HCT116 (cell line): Measurements from ENCODE around the gene CHAF1A. TPM values are rescaled to one million over a fixed set of nuclear protein-coding genes. Genes with fewer than 3 reads are reported as not detected.

Experiments
- ATAC-seq: fragments of 200-7000 bp; cut with Tn5 transposase; 2 replicates; pipeline ENCODE4 v1.9.1; 2020; ENCODE audit warnings: mild to moderate bottlenecking, moderate library complexity
- BruUV-seq: library from RNA; stranded (reverse); fragments of 400-500 nt; replicated peaks from 2 replicates; lab custom pipeline; 2021; lab: Mats Ljungman, UMichigan
- CTCF ChIA-PET: fragments of 300-600 bp; sonication (Branson Sonifier 250); formaldehyde crosslinking; loops from one replicate; lab custom pipeline; 2021; ENCODE audit warnings: antibody characterized with exemption; lab: Charles Lee
- POLR2A ChIA-PET: fragments of 300-600, 350-600 bp; sonication (Branson Sonifier 250); formaldehyde crosslinking; loops from one replicate; lab custom pipeline; 2021; ENCODE audit warnings: antibody characterized with exemption; lab: Charles Lee
- RAD21 ChIA-PET, 2 experiments: fragments of 300-600 bp; sonication (Branson Sonifier 250); formaldehyde crosslinking; loops; one replicate each; lab custom pipeline; 2023; ENCODE audit warnings: low total read pairs in 2 of 2; ENCODE audit not compliant: uncharacterized antibody in 2 of 2, unreplicated experiment in 2 of 2, low non-redundant PET in 1 of 2; lab: Charles Lee
- DNase-seq: peaks from one replicate; pipeline ENCODE4 v3.0.0-alpha.2; 2010; ENCODE audit warnings: low read depth, low spot score
- H2AFZ ChIP-seq: fragments of 200-600 bp; shearing (Covaris generic), sonication (generic); 2 replicates; pipeline ENCODE4 v1.6.1; 2017; ENCODE audit warnings: low read depth, mixed run types, mixed read lengths, antibody characterized with exemption, low read length; ENCODE audit not compliant: poor library complexity, severe bottlenecking
- H3K27ac ChIP-seq: 2 replicates; pipeline ENCODE4 v1.5.1; 2012; ENCODE audit warnings: low read depth, low read length
- H3K27me3 ChIP-seq: fragments of 200-600 bp; sonication (generic); 2 replicates; pipeline ENCODE4 v1.6.1; 2016; ENCODE audit warnings: mixed run types, low read length, mixed read lengths; ENCODE audit not compliant: insufficient read depth
- H3K36me3 ChIP-seq, 2 experiments: fragments of 200-500 bp in 1 of 2; fragments of 200-600 bp in 1 of 2; sonication (Bioruptor generic) in 1 of 2; sonication (generic) in 1 of 2; 2 replicates each; pipeline versions ENCODE4 v1.5.1 to v1.6.1; 2014 to 2016; ENCODE audit warnings: low read length in 2 of 2, inconsistent platforms in 1 of 2, mixed read lengths in 1 of 2, mixed run types in 1 of 2; ENCODE audit not compliant: insufficient read depth in 2 of 2, control insufficient read depth in 1 of 2
- H3K4me1 ChIP-seq, 2 experiments: fragments of 200-600 bp in 1 of 2; sonication (generic) in 1 of 2; 2 replicates each; pipeline versions ENCODE4 v1.5.1 to v1.6.1; 2012 to 2017; ENCODE audit warnings: low read length in 2 of 2, inconsistent platforms in 1 of 2, mild to moderate bottlenecking in 1 of 2, mixed read lengths in 1 of 2, mixed run types in 1 of 2, moderate library complexity in 1 of 2; ENCODE audit not compliant: insufficient read depth in 2 of 2, control insufficient read depth in 1 of 2
- H3K4me2 ChIP-seq: fragments of 200-600 bp; sonication (generic); 2 replicates; pipeline ENCODE4 v1.6.1; 2017; ENCODE audit warnings: mixed run types, low read length, mixed read lengths
- H3K4me3 ChIP-seq, 2 experiments: fragments of 200-600 bp in 1 of 2; sonication (generic) in 1 of 2; replicated peaks in 1 of 2; 2 replicates each; pipeline ENCODE4 v1.5.1; 2011 to 2016; ENCODE audit warnings: low read length in 2 of 2, control low read depth in 1 of 2, low read depth in 1 of 2, mild to moderate bottlenecking in 1 of 2, mixed read lengths in 1 of 2, mixed run types in 1 of 2
- H3K79me2 ChIP-seq: fragments of 200-600 bp; sonication (generic); 2 replicates; pipeline ENCODE4 v1.6.1; 2017; ENCODE audit warnings: mild to moderate bottlenecking, mixed run types, low read length, moderate library complexity, mixed read lengths; ENCODE audit not compliant: insufficient read depth
- H3K9ac ChIP-seq: fragments of 200-600 bp; sonication (generic); 2 replicates; pipeline ENCODE4 v1.6.1; 2016; ENCODE audit warnings: low read length, mixed read lengths
- H3K9me2 ChIP-seq: fragments of 200-600 bp; sonication (generic), shearing (Covaris generic); 2 replicates; pipeline ENCODE4 v1.6.1; 2017; ENCODE audit warnings: mixed run types, mild to moderate bottlenecking, moderate library complexity; ENCODE audit not compliant: insufficient read depth
- H3K9me3 ChIP-seq, 2 experiments: fragments of 200-500 bp in 1 of 2; fragments of 200-600 bp in 1 of 2; sonication (Bioruptor generic) in 1 of 2; sonication (generic) in 1 of 2; 2 replicates each; pipeline ENCODE4 v1.6.1; 2014 to 2017; ENCODE audit warnings: low read length in 2 of 2, mixed read lengths in 2 of 2, inconsistent platforms in 1 of 2, low read depth in 1 of 2, mild to moderate bottlenecking in 1 of 2, mixed run types in 1 of 2, moderate library complexity in 1 of 2; ENCODE audit not compliant: control insufficient read depth in 1 of 2, insufficient read depth in 1 of 2
- H4K20me1 ChIP-seq: fragments of 200-600 bp; sonication (generic), shearing (Covaris generic); 2 replicates; pipeline ENCODE4 v1.6.1; 2017; ENCODE audit warnings: mixed run types, mild to moderate bottlenecking, moderate library complexity; ENCODE audit not compliant: insufficient read depth
- CBX3 ChIP-seq: IDR thresholded peaks from 2 replicates; pipeline ENCODE4 v1.6.1; 2012; ENCODE audit warnings: low read depth
- CEBPB ChIP-seq: IDR thresholded peaks from 2 replicates; pipeline ENCODE4 v1.6.1; 2012; ENCODE audit warnings: low read depth
- EGR1 ChIP-seq: IDR thresholded peaks from 2 replicates; pipeline ENCODE4 v1.6.1; 2012; ENCODE audit warnings: low read depth
- EZH2phosphoT487 ChIP-seq: fragments of 200-600 bp; IDR thresholded peaks from 2 replicates; pipeline ENCODE4 v1.6.1; 2018; ENCODE audit warnings: antibody characterized with exemption, borderline replicate concordance
- FOSL1 ChIP-seq: IDR thresholded peaks from 2 replicates; pipeline ENCODE4 v1.6.1; 2012; ENCODE audit warnings: low read depth
- JUND ChIP-seq: IDR thresholded peaks from 2 replicates; pipeline ENCODE4 v1.6.1; 2012
- POLR2AphosphoS5 ChIP-seq: IDR thresholded peaks from 2 replicates; pipeline ENCODE4 v1.6.1; 2011; ENCODE audit warnings: mild to moderate bottlenecking, low read depth, low read length, moderate library complexity
- SP1 ChIP-seq: IDR thresholded peaks from 2 replicates; pipeline ENCODE4 v1.6.1; 2012; ENCODE audit warnings: low read depth
- YY1 ChIP-seq: IDR thresholded peaks from 2 replicates; pipeline ENCODE4 v1.6.1; 2011; ENCODE audit warnings: low read length, low read depth, moderate library complexity, mild to moderate bottlenecking; ENCODE audit not compliant: insufficient replicate concordance; ENCODE audit errors: extremely low read depth
- ZFX ChIP-seq: fragments of 450-650 bp; IDR thresholded peaks from 2 replicates; pipeline ENCODE4 v1.6.1; 2017
- intact Hi-C: fragments of 100-400 bp; cut with micrococcal nuclease; formaldehyde crosslinking; loops from 2 replicates; pipeline ENCODE4 v1.10.0; 2022
- total RNA-seq: library from RNA; stranded (reverse); gene quantifications from one replicate; pipeline ENCODE4 v1.2.1, GENCODE V29; 2021; ENCODE audit not compliant: unreplicated experiment
- TF ChIP-seq, protein P1 (sequence below): IDR thresholded peaks from 2 replicates; pipeline ENCODE4 v1.6.1; 2012
- TF ChIP-seq, protein P2 (sequence below): IDR thresholded peaks from 2 replicates; pipeline ENCODE4 v1.6.1; 2012

Gene CHAF1A
- total RNA-seq, 1 experiment from 2014 or later = 69.9 TPM

DNA sequence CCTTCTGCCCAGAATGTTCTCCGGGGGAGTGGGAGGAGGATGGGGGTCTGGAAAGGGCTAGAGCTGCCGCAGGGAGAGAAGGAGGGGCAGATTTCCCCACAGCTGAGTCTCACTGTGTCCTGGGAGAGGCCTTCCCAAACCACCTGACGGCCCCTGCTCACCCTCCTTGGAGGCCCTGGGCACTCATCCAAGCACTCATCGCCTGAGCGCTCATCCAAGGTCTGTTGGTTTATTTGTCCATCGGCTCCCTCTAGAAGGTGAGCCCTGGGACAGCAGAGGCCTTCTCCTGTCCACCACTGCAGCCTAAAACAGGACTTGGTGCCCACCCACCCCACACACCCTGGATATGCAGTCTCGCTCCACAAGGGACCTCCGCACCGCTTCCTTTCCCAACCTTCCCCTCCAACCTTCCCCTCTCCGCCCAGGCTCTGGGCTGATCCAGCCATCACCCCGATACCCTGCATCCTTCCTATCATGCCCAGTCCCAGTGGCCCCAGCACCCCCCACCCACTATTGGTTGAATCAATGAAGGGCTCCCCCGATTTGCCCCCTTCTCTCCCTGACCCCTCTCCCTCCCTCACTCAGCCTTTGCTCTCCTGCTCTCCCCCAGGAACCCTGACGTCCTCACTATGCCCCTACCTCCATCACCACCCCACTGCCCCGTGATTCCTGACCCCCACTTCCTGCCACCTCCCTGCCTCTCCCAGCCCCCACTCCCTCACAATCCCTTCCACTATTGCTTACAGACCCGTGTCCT is 53.5 kb downstream of the CHAF1A start:
- ChIA-PET RAD21 (no interaction called here), CTCF (interaction anchor here (0.8 kb wide), 1 partner anchor 223 kb away, joined by 3 read pairs; no protein-coding TSS in a partner anchor), POLR2A (interaction anchor here (1.3 to 1.7 kb wide), 2 partner anchors 15 to 54 kb away, joined by 4 to 5 read pairs; partner anchors contain the start of gene CHAF1A)
- Histone ChIP-seq H3K9ac (peak overlapping the region; percentile 72; the same call in 1 of the 2 replicates), H2AFZ (no peak overlapping the region), H3K9me3 (no peaks in the 10 kb centered on the region), H3K27me3 (no peaks in the 10 kb centered on the region), H4K20me1 (no peaks in the 10 kb centered on the region), H3K36me3 (peaks cover 5 to 9% of the 10 kb centered on the region in 2 experiments; a peak in 2 of 4 replicates), H3K79me2 (peaks cover 18% of the 10 kb centered on the region), H3K4me3 (peak overlapping the region; percentile 71 to 80; a peak in 3 of 4 replicates), H3K4me1 (peaks cover 9 to 17% of the 10 kb centered on the region in 2 experiments; a peak in 3 of 4 replicates), H3K4me2 (peak overlapping the region; percentile 90), H3K9me2 (no peaks in the 10 kb centered on the region), H3K27ac (peak overlapping the region; percentile 54)
- no TSS peak for BruUV-seq
- TF ChIP-seq POLR2AphosphoS5 = no peak
- TF ChIP-seq JUND = no peak
- TF ChIP-seq EGR1 = no peak
- TF ChIP-seq EZH2phosphoT487 = no peak
- TF ChIP-seq, protein P1, sequence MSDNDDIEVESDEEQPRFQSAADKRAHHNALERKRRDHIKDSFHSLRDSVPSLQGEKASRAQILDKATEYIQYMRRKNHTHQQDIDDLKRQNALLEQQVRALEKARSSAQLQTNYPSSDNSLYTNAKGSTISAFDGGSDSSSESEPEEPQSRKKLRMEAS = no peak
- TF ChIP-seq YY1 = no peak
- TF ChIP-seq SP1 = no peak
- TF ChIP-seq FOSL1 = no peak
- no peak for TF ChIP-seq CBX3
- TF ChIP-seq, protein P2, sequence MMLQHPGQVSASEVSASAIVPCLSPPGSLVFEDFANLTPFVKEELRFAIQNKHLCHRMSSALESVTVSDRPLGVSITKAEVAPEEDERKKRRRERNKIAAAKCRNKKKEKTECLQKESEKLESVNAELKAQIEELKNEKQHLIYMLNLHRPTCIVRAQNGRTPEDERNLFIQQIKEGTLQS = no peak
- no peak for TF ChIP-seq CEBPB
- TF ChIP-seq ZFX = no peak
- DNase-seq (no peak), ATAC-seq (no peak)
- intact Hi-C loops = no loop called here
